OCI-LY1 (cell line): Measurements from ENCODE around the gene GTF2B.

ENCODE experiments used
- H2AFZ ChIP-seq: fragments of 200-600 bp; sonication (generic), shearing (Covaris generic); 2 replicates; pipeline ENCODE4 v1.6.0; 2014; ENCODE audit warnings: antibody characterized with exemption, mild to moderate bottlenecking, low read length
- H3F3A ChIP-seq: fragments of 200-600 bp; sonication (generic), shearing (Covaris generic); 2 replicates; pipeline ENCODE4 v1.6.0; 2014; ENCODE audit warnings: mild to moderate bottlenecking, antibody characterized with exemption, low read length, moderate library complexity; ENCODE audit not compliant: insufficient read depth
- H3K27ac ChIP-seq: fragments of 200-600 bp; sonication (generic); 2 replicates; pipeline ENCODE4 v1.5.1; 2014; ENCODE audit warnings: low read length, mixed run types, mild to moderate bottlenecking, low read depth; ENCODE audit not compliant: poor library complexity, severe bottlenecking
- H3K27me3 ChIP-seq: fragments of 200-600 bp; sonication (generic); 2 replicates; pipeline ENCODE4 v1.6.0; 2014; ENCODE audit warnings: antibody characterized with exemption, mild to moderate bottlenecking, low read length, moderate library complexity; ENCODE audit not compliant: insufficient read depth
- H3K36me3 ChIP-seq: fragments of 200-600 bp; sonication (generic); 2 replicates; pipeline ENCODE4 v1.6.1; 2014; ENCODE audit warnings: mild to moderate bottlenecking, antibody characterized with exemption, low read length, moderate library complexity, mixed read lengths; ENCODE audit not compliant: insufficient read depth
- H3K4me1 ChIP-seq: fragments of 200-600 bp; sonication (generic); 2 replicates; pipeline ENCODE4 v1.5.1; 2014; ENCODE audit warnings: mild to moderate bottlenecking, low read length, moderate library complexity; ENCODE audit not compliant: insufficient read depth, severe bottlenecking
- H3K4me2 ChIP-seq: fragments of 200-600 bp; sonication (generic), shearing (Covaris generic); 2 replicates; pipeline ENCODE4 v1.6.1; 2014; ENCODE audit warnings: low read length
- H3K4me3 ChIP-seq: fragments of 200-600 bp; sonication (generic); 2 replicates; pipeline ENCODE4 v1.5.1; 2014; ENCODE audit warnings: low read length, low read depth, mild to moderate bottlenecking, mixed read lengths; ENCODE audit not compliant: poor library complexity, severe bottlenecking
- H3K79me2 ChIP-seq: fragments of 200-600 bp; shearing (Covaris generic); 2 replicates; pipeline ENCODE4 v1.6.1; 2016; ENCODE audit warnings: mixed run types, low read length, mixed read lengths; ENCODE audit not compliant: insufficient read depth
- H3K9ac ChIP-seq: fragments of 200-600 bp; sonication (generic), shearing (Covaris generic); 2 replicates; pipeline ENCODE4 v1.6.1; 2014; ENCODE audit warnings: mild to moderate bottlenecking, low read length, mixed read lengths
- H3K9me2 ChIP-seq: fragments of 200-600 bp; sonication (generic), shearing (Covaris generic); 2 replicates; pipeline ENCODE4 v1.6.1; 2014; ENCODE audit warnings: low read depth, mild to moderate bottlenecking, low read length, mixed read lengths
- H3K9me3 ChIP-seq: fragments of 200-600 bp; shearing (Covaris generic); 2 replicates; pipeline ENCODE4 v1.6.1; 2014; ENCODE audit warnings: low read length, mixed read lengths
- H4K20me1 ChIP-seq: fragments of 200-600 bp; sonication (generic), shearing (Covaris generic); 2 replicates; pipeline ENCODE4 v1.6.0; 2016; ENCODE audit warnings: mild to moderate bottlenecking, low read length; ENCODE audit not compliant: insufficient read depth
- CTCF ChIP-seq: fragments of 200-600 bp; sonication (generic), shearing (Covaris generic); IDR thresholded peaks from 2 replicates; pipeline ENCODE4 v1.5.1; 2017; ENCODE audit warnings: mild to moderate bottlenecking, antibody characterized with exemption, low read length, moderate library complexity, mixed read lengths
- EZH2 ChIP-seq: fragments of 200-600 bp; sonication (generic), shearing (Covaris generic); IDR thresholded peaks from 2 replicates; pipeline ENCODE4 v1.8.0; 2017; ENCODE audit warnings: borderline replicate concordance, mixed run types, mild to moderate bottlenecking, antibody characterized with exemption, low read length, moderate library complexity, mixed read lengths

The GTF2B gene

GRCh38 chr1:88877382-88877825 lies 14.0 kb downstream of the GTF2B start:
- H2AFZ ChIP-seq: no peak overlapping the region
- H3K9ac ChIP-seq: no peak overlapping the region

GRCh38 chr1:88876573-88877365 lies 14.6 kb downstream of the GTF2B start:
- no peaks in the 10 kb centered on the region for H3K9me3 ChIP-seq
- peaks cover 48% of the 10 kb centered on the region for H3K79me2 ChIP-seq
- H3F3A ChIP-seq: peaks cover 3% of the 10 kb centered on the region; the same call in 1 of the 2 replicates
- H3K4me1 ChIP-seq: no peaks in the 10 kb centered on the region
- H3K36me3 ChIP-seq: peaks cover 28% of the 10 kb centered on the region; the same call in 1 of the 2 replicates
- H3K9me2 ChIP-seq: no peaks in the 10 kb centered on the region
- H4K20me1 ChIP-seq: no peaks in the 10 kb centered on the region
- H2AFZ ChIP-seq: no peak overlapping the region
- no peak overlapping the region for H3K4me3 ChIP-seq
- no peaks in the 10 kb centered on the region for H3K27me3 ChIP-seq
- no peak overlapping the region for H3K27ac ChIP-seq
- TF ChIP-seq EZH2 (no peak), CTCF (no peak)
- no peak overlapping the region for H3K9ac ChIP-seq
- no peak overlapping the region for H3K4me2 ChIP-seq

More at GRCh38 chr1:88877382-88877825, 14.0 kb downstream of the GTF2B start:
- Histone ChIP-seq H3K9me2 (no peaks in the 10 kb centered on the region), H3K27me3 (no peaks in the 10 kb centered on the region), H3K79me2 (peaks cover 48% of the 10 kb centered on the region), H3K36me3 (peaks cover 34% of the 10 kb centered on the region; the same call in 1 of the 2 replicates), H3F3A (peaks cover 3% of the 10 kb centered on the region; the same call in 1 of the 2 replicates), H4K20me1 (no peaks in the 10 kb centered on the region), H3K4me2 (no peak overlapping the region), H3K9me3 (no peaks in the 10 kb centered on the region), H3K4me1 (peaks cover under 1% of the 10 kb centered on the region), H3K27ac (no peak overlapping the region), H3K4me3 (no peak overlapping the region)
- TF ChIP-seq EZH2: no peak
- TF ChIP-seq CTCF: peak; percentile 64

- H3K27me3 ChIP-seq: no peaks in the 10 kb centered on the region
- no peaks in the 10 kb centered on the region for H4K20me1 ChIP-seq
- no peak overlapping the region for H3K9ac ChIP-seq
Observed at GRCh38 chr1:88875595-88875994, 15.8 kb downstream of the GTF2B start.

More at GRCh38 chr1:88875595-88875994, 15.8 kb downstream of the GTF2B start:
- Histone ChIP-seq H3K4me3 (no peak overlapping the region), H3K9me3 (no peaks in the 10 kb centered on the region), H2AFZ (no peak overlapping the region), H3K4me2 (no peak overlapping the region), H3K27ac (no peak overlapping the region), H3K79me2 (peaks cover 43% of the 10 kb centered on the region), H3K4me1 (no peaks in the 10 kb centered on the region), H3K9me2 (no peaks in the 10 kb centered on the region), H3K36me3 (peaks cover 23% of the 10 kb centered on the region), H3F3A (no peaks in the 10 kb centered on the region)
- TF ChIP-seq EZH2 (no peak), CTCF (no peak)
